GM21786 (cell line): ENCODE measurements around the gene PLA2G6.
"Not testable (repeated sequence)": the region's sequence is repeated elsewhere in the genome, so short reads cannot be mapped to it uniquely, and the experiment has no call there.

Experiments
- ATAC-seq: cut with Tn5 transposase; IDR thresholded peaks from one replicate; pipeline ENCODE4 v1.9.1; 2021; ENCODE audit not compliant: unreplicated experiment

PLA2G6 gene

GRCh38 chr22:38135133-38135706, 46.4 kb downstream of the PLA2G6 start:
- ATAC-seq = no peak

GRCh38 chr22:38133331-38133730, 48.3 kb downstream of the PLA2G6 start:
- no peak for ATAC-seq

DNA sequence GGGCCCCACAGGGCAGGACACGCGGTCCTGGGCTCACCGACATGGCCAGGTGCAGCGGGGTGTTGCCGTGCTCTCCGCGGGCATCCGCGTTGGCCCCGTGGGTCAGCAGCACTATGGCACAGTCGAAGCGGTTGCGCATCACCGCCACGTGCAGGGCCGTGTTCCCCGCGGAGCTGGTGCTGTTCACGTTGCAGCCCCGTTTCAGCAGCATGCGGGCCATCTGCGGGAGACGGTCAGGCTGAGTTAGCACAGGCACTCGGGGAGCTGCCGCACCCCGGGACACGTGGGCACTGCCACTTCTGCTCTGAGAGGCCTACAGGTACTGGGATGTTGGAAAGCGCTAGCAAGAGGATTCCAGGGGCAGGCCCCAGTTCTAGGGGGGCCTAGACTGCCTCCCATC, 48.8 kb downstream of the PLA2G6 start:
- no peak for ATAC-seq

- no peak for ATAC-seq
These were observed 49.5 kb downstream of the PLA2G6 start for GRCh38 chr22:38132136-38132535.

DNA sequence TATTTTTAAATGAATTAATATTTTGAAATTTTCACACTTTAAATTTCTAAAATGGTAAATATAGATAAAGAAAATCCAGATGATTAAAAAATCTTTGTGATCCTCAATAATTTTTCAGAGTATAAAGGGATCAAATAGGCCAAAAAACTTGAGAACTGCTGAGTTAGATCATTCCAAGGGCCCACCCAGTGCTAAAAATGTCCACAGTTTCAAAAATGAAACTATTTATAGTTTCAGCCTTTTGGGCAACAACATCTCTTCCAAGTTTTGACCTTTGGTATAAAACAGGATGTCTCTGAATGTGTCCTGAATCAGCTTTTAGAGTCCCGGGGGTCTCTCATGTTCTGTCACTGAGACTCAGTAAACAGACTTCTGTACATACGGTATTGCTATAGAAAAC, 50.2 kb downstream of the PLA2G6 start:
- no peak for ATAC-seq

DNA sequence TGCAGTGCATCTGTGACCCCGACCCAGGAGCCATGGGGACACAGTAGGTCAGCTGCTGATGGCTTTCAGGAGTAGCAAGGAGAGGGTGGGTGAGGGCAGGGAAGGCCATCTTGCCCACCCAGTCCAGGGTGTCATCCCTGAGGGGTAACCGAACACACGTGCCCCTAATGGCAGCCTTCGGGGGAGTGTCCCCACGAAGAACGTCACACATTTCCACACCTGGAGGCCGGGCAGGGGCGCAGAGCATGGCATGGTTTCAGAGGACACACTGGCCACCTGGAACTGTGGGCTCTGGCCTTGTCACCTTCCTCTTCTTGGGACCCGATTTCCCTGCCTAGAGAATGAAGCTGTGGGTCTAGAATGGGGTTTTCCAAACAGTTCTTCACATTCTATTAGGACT, 51.8 kb downstream of the PLA2G6 start:
- ATAC-seq = no peak

DNA sequence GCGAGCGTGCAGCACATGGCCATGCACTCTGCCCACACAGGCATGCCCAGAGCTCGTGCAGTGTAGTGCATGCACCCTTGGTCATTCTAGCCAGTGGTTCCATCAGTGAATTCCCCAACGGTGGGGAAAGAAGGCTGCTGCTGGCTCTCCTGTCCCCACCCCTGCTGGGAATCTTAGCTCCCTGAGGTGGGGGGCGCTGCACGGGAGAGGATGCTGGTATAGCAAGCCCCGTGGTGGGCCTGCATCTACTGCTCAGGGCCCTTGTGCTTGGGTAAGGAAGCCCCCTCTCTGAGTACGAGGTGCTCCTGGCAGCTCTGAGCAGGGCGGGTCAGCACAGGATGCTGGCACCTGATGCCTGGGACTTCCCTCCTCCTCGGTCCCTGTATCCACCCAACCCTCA, 52.6 kb downstream of the PLA2G6 start:
- no peak for ATAC-seq

- no peak for ATAC-seq
These were observed 53.8 kb downstream of the PLA2G6 start for GRCh38 chr22:38127869-38128268.

DNA sequence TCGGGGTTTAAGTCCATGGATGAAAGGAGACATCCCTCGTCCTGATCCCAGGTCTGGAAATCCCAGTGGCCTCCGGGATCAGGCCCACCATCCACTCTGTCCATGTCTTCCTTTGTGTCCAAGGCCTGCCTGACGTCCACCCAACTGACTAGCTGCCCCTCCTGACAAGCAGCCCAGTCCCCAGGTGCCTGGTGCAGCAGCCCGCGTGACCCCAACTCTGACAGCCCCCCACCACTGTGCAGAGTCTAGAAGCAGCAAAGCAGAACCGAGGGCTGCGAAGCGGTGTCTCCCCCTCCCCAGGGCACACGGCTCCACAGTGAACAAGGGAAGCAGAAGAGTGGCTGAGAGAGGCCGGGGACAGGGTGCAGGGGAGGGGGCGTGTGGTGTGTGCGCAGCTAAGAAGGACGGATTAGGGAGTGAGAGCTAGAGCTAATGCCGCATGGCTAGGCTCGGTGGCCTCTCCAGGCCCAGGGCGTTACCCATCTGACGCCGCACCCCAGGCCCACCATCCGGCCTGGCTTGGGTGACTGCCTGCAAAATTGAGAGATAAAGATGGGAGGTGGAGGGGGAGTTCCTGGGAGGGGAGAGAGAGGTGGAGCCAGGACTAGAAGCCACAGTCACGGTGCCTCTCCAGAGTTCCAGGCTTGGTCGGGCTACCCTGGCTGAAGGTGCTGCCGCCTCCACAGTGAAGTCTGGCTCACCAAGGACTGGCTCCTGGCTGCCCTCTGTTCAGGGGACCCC, 54.5 kb downstream of the PLA2G6 start:
- no peak for ATAC-seq

GRCh38 chr22:38125751-38126201, 55.9 kb downstream of the PLA2G6 start:
- ATAC-seq = no peak

- no peak for ATAC-seq
These were observed 56.5 kb downstream of the PLA2G6 start for GRCh38 chr22:38125038-38125610.

GRCh38 chr22:38124236-38124974, 57.2 kb downstream of the PLA2G6 start:
- no peak for ATAC-seq

DNA sequence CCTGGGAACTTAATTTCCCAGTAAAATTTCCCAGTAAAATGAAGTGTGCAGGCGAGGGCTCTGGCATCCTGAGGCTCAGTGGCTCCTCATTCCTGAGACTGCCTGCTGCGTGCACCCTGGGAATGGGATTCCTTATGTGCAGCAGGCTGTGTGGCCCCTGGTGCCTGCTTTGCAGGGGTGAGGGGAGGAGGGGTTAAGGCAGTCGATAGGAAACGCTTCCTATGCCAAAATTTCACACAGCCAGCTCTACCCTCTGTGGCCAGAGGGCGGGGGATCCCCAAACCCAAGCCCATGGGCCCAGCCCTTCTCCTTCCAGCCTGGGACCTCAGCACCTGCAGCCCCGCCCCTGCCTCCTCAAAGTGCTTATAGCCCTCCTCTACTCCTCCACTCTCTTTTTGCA, 59.0 kb downstream of the PLA2G6 start:
- no peak for ATAC-seq

GRCh38 chr22:38120359-38121110, 61.1 kb downstream of the PLA2G6 start:
- ATAC-seq = no peak

DNA sequence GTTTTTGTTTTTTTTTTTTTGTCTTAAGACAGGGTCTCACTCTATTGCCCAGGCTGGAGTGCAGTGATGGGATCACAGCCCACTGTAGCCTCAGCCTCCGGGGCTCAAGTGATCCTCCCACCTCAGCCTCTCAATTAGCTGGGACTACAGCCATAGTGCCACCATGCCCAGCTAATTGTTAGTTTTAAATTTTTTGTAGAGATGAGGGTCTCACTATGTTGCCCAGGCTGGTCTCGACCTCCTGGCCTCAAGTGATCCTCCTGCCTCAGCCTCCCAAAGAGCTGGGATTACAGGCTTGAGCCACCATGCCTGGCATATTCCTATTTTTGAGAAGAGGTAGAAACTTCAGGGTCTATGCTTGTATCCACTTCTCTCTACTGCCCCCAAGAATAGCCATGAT, 62.9 kb downstream of the PLA2G6 start:
- not testable (repeated sequence) for ATAC-seq

DNA sequence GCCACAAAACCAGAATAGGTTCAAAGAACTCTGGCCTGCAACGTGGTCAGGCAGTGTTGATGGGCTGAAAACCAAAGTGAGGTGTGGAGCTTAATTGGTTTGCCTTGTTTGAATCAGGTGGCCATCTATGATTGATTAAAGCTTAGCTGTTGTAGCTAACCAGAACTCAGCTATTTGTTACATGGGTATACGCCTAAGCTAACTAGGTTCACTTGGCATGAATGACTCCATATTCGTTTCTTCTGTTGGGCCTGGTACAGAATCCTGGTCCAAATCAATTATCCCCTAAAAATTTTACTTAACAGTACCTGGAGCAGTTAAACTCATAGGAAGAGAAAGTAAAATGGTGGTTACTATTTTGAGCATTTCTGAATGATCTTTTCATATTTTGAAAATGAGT, 63.4 kb downstream of the PLA2G6 start:
- ATAC-seq = no peak

DNA sequence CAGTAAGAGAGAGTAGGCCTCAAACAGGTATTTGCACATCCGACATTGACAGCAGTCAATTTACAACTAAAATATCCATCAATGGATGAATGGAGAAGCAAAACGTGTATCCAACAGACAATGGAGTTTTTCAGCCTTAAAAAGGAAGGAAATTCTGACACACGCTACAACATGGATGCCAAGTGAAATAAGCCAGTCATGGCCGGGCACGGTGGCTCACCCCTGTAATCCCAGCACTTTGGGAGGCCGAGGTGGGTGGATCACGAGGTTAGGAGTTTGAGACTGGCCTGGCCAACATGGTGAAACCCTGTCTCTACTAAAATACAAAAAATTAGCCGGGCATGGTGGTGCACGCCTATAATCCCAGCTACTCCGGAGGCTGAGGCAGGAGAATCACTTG, 64.1 kb downstream of the PLA2G6 start:
- ATAC-seq = not testable (repeated sequence)

DNA sequence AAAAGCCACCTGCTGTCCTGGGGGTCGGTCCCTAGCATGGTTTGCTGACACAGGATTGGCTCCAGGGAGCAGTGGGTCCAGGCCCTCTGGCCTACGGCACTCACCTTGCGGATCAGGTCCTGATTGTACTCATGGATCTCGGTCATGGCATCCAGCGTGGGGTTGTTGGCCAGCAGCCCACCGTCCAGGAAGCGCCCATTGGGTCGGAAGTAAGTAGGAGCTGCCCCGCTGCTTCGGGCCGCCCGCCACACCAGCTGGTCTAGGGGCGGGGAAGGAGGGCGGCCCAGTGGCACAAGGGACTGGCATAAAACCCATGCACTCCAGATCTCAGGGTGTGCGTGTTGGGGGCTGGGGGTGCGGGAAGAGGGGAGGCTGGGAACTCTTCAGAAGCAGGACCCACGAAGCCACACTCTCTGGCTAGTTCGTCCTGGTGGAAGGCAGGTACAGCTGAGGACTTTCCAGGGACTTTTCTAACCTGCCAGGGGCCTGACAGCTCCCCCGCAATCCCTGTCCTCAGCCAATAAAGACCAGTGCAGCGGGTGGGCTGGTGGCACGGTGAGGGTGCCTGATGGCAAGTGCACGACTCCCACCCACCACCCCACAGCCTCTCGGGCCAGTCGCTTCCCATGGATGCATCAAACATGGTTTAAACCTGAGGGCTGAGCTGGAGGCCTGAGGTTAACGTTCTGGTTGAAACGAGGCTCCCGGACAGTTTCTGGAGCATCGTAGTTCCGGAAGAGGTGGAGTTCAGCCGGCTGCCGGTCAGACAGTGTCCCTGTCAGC, 66.0 kb downstream of the PLA2G6 start:
- no peak for ATAC-seq

DNA sequence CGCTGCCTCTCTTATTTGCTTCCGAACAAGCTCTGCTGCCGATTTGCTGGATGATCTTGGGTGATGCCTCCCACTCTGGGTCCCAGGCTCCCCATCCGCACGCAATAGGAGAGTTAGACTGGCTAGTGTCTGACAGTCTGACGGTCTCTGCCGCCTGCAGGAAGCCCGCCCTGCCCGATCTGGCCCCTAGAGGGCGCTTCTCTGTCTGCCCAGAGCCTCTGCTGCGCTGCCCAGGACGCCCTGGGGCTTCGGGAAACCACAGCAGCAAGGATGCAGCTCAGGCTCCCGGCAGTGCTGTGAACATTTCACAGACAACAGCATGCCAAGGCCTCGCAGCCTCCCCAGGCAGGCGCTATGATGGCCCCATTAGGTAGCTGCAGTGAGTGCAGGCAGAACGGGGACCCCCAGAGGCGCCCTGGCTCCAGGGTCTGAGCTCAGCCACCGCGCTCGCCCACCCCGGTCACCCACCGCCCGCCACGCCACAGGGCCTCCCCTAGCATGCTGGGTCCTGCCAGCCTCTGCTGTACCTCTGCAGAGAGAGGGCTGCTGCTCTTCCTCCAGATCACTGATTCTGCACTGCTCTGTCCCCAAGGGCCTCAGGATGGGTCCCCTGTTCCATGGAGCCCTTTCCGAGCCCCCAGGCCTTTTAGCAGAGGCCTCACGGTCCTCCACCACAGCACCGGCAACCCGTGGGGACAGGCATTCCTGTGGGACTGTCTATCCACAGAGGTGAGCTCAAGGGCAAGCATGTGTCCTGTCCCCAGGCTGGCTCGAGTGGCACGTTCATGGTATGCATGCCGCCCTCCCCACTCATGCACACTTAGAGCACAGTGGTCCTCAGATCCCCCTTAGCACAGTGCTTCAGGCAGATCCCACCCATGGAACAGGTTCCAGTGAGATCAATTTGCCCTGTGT, 66.9 kb downstream of the PLA2G6 start:
- ATAC-seq = no peak
